IMR-90 (cell line): ENCODE data around the gene ZNF766. TPM values are rescaled to one million over a fixed set of nuclear protein-coding genes. Genes with fewer than 3 reads are reported as not detected.

Experiments used
- ATAC-seq: fragments of 200-7000 bp; cut with Tn5 transposase; 2 replicates; pipeline ENCODE4 v1.9.1; 2020; ENCODE audit warnings: low read depth, mild to moderate bottlenecking, moderate library complexity
- BruUV-seq: library from RNA; stranded (reverse); fragments of 400-500 nt; replicated peaks from 2 replicates; lab custom pipeline; 2021; lab: Mats Ljungman, UMichigan
- CTCF ChIA-PET: fragments of 300-600 bp; formaldehyde crosslinking; extraction: SDS; loops from one replicate; lab custom pipeline; 2021; ENCODE audit warnings: antibody characterized with exemption; lab: Yijun Ruan, JAX
- POLR2A ChIA-PET: fragments of 300-600 bp; sonication (Branson Sonifier 250); formaldehyde crosslinking; loops from one replicate; lab custom pipeline; 2022; ENCODE audit warnings: antibody characterized with exemption; ENCODE audit not compliant: unreplicated experiment; lab: Charles Lee
- DNase-seq: peaks from one replicate; pipeline ENCODE4 v3.0.0; 2013
- H2AFZ ChIP-seq: replicated peaks from 2 replicates; pipeline ENCODE3; 2013; ENCODE audit warnings: low read length, mild to moderate bottlenecking; ENCODE audit not compliant: poor library complexity
- H2AK5ac ChIP-seq: 2 replicates; pipeline ENCODE4 v1.6.1; 2013; ENCODE audit warnings: low read depth, low read length, inconsistent platforms
- H2AK9ac ChIP-seq: replicated peaks from 2 replicates; pipeline ENCODE3; 2013; ENCODE audit warnings: mild to moderate bottlenecking, low read depth, low read length, moderate library complexity; ENCODE audit not compliant: poor library complexity
- H2BK120ac ChIP-seq: 2 replicates; pipeline ENCODE4 v1.6.1; 2013; ENCODE audit warnings: low read depth, low read length, inconsistent platforms
- H2BK15ac ChIP-seq: 3 replicates; pipeline ENCODE4 v1.6.1; 2013; ENCODE audit warnings: low read depth, low read length, inconsistent platforms
- H2BK20ac ChIP-seq: 2 replicates; pipeline ENCODE4 v1.6.1; 2013; ENCODE audit warnings: low read depth, mild to moderate bottlenecking, inconsistent platforms, low read length, moderate library complexity
- H2BK5ac ChIP-seq: 2 replicates; pipeline ENCODE4 v1.6.1; 2013; ENCODE audit warnings: mild to moderate bottlenecking, low read depth, low read length, inconsistent platforms; ENCODE audit not compliant: poor library complexity, severe bottlenecking
- H3K14ac ChIP-seq: replicated peaks from 2 replicates; pipeline ENCODE4 v1.6.1; 2013; ENCODE audit warnings: low read depth, low read length, inconsistent platforms
- H3K18ac ChIP-seq: 2 replicates; pipeline ENCODE4 v1.6.1; 2013; ENCODE audit warnings: low read depth, low read length, control low read depth
- H3K23ac ChIP-seq: 2 replicates; pipeline ENCODE4 v1.6.1; 2013; ENCODE audit warnings: low read depth, low read length, inconsistent platforms
- H3K27ac ChIP-seq: 2 replicates; pipeline ENCODE4 v1.5.1; 2013; ENCODE audit warnings: mild to moderate bottlenecking, control low read depth, low read length; ENCODE audit not compliant: insufficient read depth
- H3K27me3 ChIP-seq: 2 replicates; pipeline ENCODE4 v1.6.1; 2013; ENCODE audit warnings: low read length; ENCODE audit not compliant: control insufficient read depth, insufficient read depth
- H3K36me3 ChIP-seq: 2 replicates; pipeline ENCODE4 v1.6.1; 2013; ENCODE audit warnings: low read length, mixed read lengths; ENCODE audit not compliant: control insufficient read depth, insufficient read depth
- H3K4ac ChIP-seq: 2 replicates; pipeline ENCODE4 v1.6.1; 2013; ENCODE audit warnings: low read depth, low read length, inconsistent platforms
- H3K4me1 ChIP-seq: 2 replicates; pipeline ENCODE4 v1.6.1; 2013; ENCODE audit warnings: low read length, mixed read lengths; ENCODE audit not compliant: control insufficient read depth, insufficient read depth
- H3K4me2 ChIP-seq: 2 replicates; pipeline ENCODE4 v1.6.1; 2013; ENCODE audit warnings: low read depth, mild to moderate bottlenecking, control low read depth, low read length, moderate library complexity
- H3K4me3 ChIP-seq: 2 replicates; pipeline ENCODE4 v1.5.1; 2013; ENCODE audit warnings: low read depth, mild to moderate bottlenecking, control low read depth, low read length, moderate library complexity; ENCODE audit not compliant: insufficient read depth
- H3K56ac ChIP-seq: 2 replicates; pipeline ENCODE4 v1.6.1; 2013; ENCODE audit warnings: low read length, inconsistent platforms; ENCODE audit not compliant: insufficient read depth; ENCODE audit errors: extremely low read depth
- H3K79me1 ChIP-seq, 2 experiments: 2 replicates each; pipeline ENCODE4 v1.6.1; 2013; ENCODE audit warnings: low read length in 2 of 2, inconsistent platforms in 1 of 2, low read depth in 1 of 2
- H3K9ac ChIP-seq: 2 replicates; pipeline ENCODE4 v1.6.1; 2013; ENCODE audit warnings: low read depth, low read length, control low read depth
- H3K9me1 ChIP-seq: 2 replicates; pipeline ENCODE4 v1.6.1; 2013; ENCODE audit warnings: low read length, inconsistent platforms; ENCODE audit not compliant: insufficient read depth
- H3K9me3 ChIP-seq: 2 replicates; pipeline ENCODE4 v1.6.1; 2013; ENCODE audit warnings: low read length; ENCODE audit not compliant: control insufficient read depth, insufficient read depth
- H4K20me1 ChIP-seq: 2 replicates; pipeline ENCODE4 v1.6.1; 2013; ENCODE audit warnings: low read length, inconsistent platforms; ENCODE audit not compliant: insufficient read depth
- H4K5ac ChIP-seq: 2 replicates; pipeline ENCODE4 v1.6.1; 2013; ENCODE audit warnings: mild to moderate bottlenecking, low read depth, low read length, control low read depth
- H4K8ac ChIP-seq, 2 experiments: 2 replicates each; pipeline ENCODE4 v1.6.1; 2013; ENCODE audit warnings: low read depth in 2 of 2, low read length in 2 of 2, control low read depth in 1 of 2, inconsistent platforms in 1 of 2
- H4K91ac ChIP-seq: 2 replicates; pipeline ENCODE4 v1.6.1; 2013; ENCODE audit warnings: low read depth, low read length, inconsistent platforms; ENCODE audit not compliant: insufficient read depth
- CEBPB ChIP-seq: IDR thresholded peaks from 2 replicates; pipeline ENCODE4 v1.6.1; 2012; ENCODE audit warnings: low read depth, low read length, improper control_type of control experiment
- CHD1 ChIP-seq: IDR thresholded peaks from 2 replicates; pipeline ENCODE4 v1.6.1; 2012; ENCODE audit warnings: low read depth, low read length, improper control_type of control experiment
- ELK1 ChIP-seq: fragments of 150-350 bp; IDR thresholded peaks from 2 replicates; pipeline ENCODE4 v1.6.1; 2016; ENCODE audit warnings: low read depth, mild to moderate bottlenecking, low read length, moderate library complexity, borderline replicate concordance
- FOS ChIP-seq: fragments of 150-350 bp; IDR thresholded peaks from 2 replicates; pipeline ENCODE4 v1.6.1; 2016; ENCODE audit warnings: low read depth, low read length
- MAFK ChIP-seq: IDR thresholded peaks from 2 replicates; pipeline ENCODE4 v1.6.1; 2012; ENCODE audit warnings: low read depth, low read length, improper control_type of control experiment
- MAZ ChIP-seq: IDR thresholded peaks from 2 replicates; pipeline ENCODE4 v1.6.1; 2012; ENCODE audit warnings: low read depth, mild to moderate bottlenecking, low read length, improper control_type of control experiment, moderate library complexity, borderline replicate concordance
- NFE2L2 ChIP-seq: fragments of 150-350 bp; IDR thresholded peaks from 2 replicates; pipeline ENCODE4 v1.6.1; 2016; ENCODE audit warnings: low read depth, mild to moderate bottlenecking, low read length
- RAD21 ChIP-seq: IDR thresholded peaks from 2 replicates; pipeline ENCODE4 v1.6.1; 2012; ENCODE audit warnings: low read length, improper control_type of control experiment
- WGBS, 2 experiments: methylation state at CpG; one replicate each; pipeline versions ENCODE4 v1.1.5 to v1.1.7; 2013; ENCODE audit warnings: missing lambda C conversion rate in 2 of 2; ENCODE audit not compliant: insufficient read length in 1 of 2; ENCODE audit errors: extremely low coverage in 2 of 2; 5-methylcytosine and 5-hydroxymethylcytosine counted together
- dilution Hi-C: fragments of 300-500 bp; cut with HindIII; formaldehyde crosslinking; loops from one replicate; pipeline ENCODE4 v1.14.3; 2018; ENCODE audit warnings: low sequenced_read_pairs; ENCODE audit not compliant: unreplicated experiment
- in situ Hi-C: fragments of 300-500 bp; cut with MboI; formaldehyde crosslinking; loops from 3 replicates; pipeline ENCODE4 v1.14.3; 2019; ENCODE audit warnings: low sequenced_read_pairs, inconsistent platforms, mixed read lengths
- intact Hi-C: fragments of 100-400 bp; cut with micrococcal nuclease; formaldehyde crosslinking; loops from 2 replicates; pipeline ENCODE4 v1.10.0; 2022
- polyA plus RNA-seq, 3 experiments: library from polyadenylated mRNA; depleted of rRNA; stranded (reverse); fragments of >200 nt; gene quantifications; 2 replicates each; pipeline ENCODE4 v1.2.3, GENCODE V29; 2012; ENCODE audit warnings: low replicate concordance in 1 of 3
- total RNA-seq: library from RNA; depleted of rRNA; stranded (reverse); fragments of >200 nt; gene quantifications from 2 replicates; pipeline ENCODE4 v1.2.3, GENCODE V29; 2012
- TF ChIP-seq, protein P1 (sequence below): fragments of 150-350 bp; IDR thresholded peaks from 2 replicates; pipeline ENCODE4 v1.6.1; 2017; ENCODE audit warnings: mild to moderate bottlenecking, antibody characterized with exemption, low read length, low read depth

Gene ZNF766
- total and polyA plus RNA-seq, 2 of the 4 experiments (the other 2 are of a cell fraction) = 4.9 to 20.4 TPM

- TF ChIP-seq, protein P1, sequence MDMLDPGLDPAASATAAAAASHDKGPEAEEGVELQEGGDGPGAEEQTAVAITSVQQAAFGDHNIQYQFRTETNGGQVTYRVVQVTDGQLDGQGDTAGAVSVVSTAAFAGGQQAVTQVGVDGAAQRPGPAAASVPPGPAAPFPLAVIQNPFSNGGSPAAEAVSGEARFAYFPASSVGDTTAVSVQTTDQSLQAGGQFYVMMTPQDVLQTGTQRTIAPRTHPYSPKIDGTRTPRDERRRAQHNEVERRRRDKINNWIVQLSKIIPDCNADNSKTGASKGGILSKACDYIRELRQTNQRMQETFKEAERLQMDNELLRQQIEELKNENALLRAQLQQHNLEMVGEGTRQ = no peak
- TF ChIP-seq FOS = no peak
- no peak for TF ChIP-seq RAD21
- TF ChIP-seq MAFK = no peak
- TF ChIP-seq NFE2L2 = no peak
Measured at GRCh38 chr19:52219611-52220010, 49.8 kb upstream of the ZNF766 start (continued).

DNA sequence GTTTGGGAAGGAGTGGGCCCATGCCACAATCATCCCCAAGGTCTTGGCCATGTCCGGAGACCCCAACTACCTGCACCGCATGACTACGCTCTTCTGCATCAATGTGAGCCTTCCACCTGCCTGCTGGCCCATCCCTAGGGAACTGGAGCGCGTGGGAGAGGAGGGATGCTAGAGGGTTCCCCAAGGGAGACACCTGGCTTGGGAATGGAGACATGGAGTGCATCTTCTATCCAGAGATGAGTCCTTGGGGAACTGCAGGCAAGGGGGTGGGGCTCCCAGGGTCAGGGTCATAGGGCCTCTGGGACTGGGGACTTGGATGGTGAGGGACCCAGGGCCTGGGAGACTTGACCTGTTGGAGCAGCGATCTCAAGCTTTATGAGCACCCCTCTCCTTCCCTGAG, 48.4 kb upstream of the ZNF766 start:
- Histone ChIP-seq H3K14ac (no peak overlapping the region), H3K9me1 (0 out of 2 replicates have a peak, but pooled peaks cover 10% of the 10 kb centered on the region), H2BK15ac (no peak overlapping the region), H2AFZ (no peak overlapping the region), H3K9me3 (no peaks in the 10 kb centered on the region), H3K4ac (no peak overlapping the region), H4K8ac (no peak overlapping the region), H3K27me3 (no peaks in the 10 kb centered on the region), H2AK5ac (no peak overlapping the region), H3K4me1 (no peaks in the 10 kb centered on the region), H2BK120ac (no peak overlapping the region), H3K4me2 (no peak overlapping the region), H3K18ac (no peak overlapping the region), H3K56ac (no peak overlapping the region), H3K23ac (no peak overlapping the region), H3K27ac (no peak overlapping the region), H2AK9ac (no peak overlapping the region), H4K5ac (no peak overlapping the region), H2BK5ac (no peak overlapping the region), H3K79me1 (peaks cover 11 to 41% of the 10 kb centered on the region in 2 experiments), H2BK20ac (no peak overlapping the region), H4K91ac (no peak overlapping the region), H3K4me3 (no peak overlapping the region), H3K36me3 (peaks cover 74% of the 10 kb centered on the region), H3K9ac (no peak overlapping the region), H4K20me1 (peaks cover 5% of the 10 kb centered on the region)
- ChIA-PET CTCF (no interaction called here), POLR2A (no interaction called here)
- in situ Hi-C loops = no loop called here
- intact Hi-C loops = no loop called here
- ATAC-seq (no peak), DNase-seq (no peak)
- no CpG with 5 or more reads among the region's 6 CpGs for WGBS, 2 experiments
- TF ChIP-seq MAZ (no peak), MAFK (no peak), CEBPB (no peak), CHD1 (no peak), ELK1 (no peak)
- dilution Hi-C loops = no loop called here
- no TSS peak for BruUV-seq
